ENCODE results near the gene MPRIP. TPM values are rescaled to one million over a fixed set of nuclear protein-coding genes. Genes with fewer than 3 reads are reported as not detected.

Gene MPRIP
- polyA plus RNA-seq, 1 donor (not counting 4 experiments of a cell fraction or from before 2014, with no cell fraction given): 113 TPM

DNA sequence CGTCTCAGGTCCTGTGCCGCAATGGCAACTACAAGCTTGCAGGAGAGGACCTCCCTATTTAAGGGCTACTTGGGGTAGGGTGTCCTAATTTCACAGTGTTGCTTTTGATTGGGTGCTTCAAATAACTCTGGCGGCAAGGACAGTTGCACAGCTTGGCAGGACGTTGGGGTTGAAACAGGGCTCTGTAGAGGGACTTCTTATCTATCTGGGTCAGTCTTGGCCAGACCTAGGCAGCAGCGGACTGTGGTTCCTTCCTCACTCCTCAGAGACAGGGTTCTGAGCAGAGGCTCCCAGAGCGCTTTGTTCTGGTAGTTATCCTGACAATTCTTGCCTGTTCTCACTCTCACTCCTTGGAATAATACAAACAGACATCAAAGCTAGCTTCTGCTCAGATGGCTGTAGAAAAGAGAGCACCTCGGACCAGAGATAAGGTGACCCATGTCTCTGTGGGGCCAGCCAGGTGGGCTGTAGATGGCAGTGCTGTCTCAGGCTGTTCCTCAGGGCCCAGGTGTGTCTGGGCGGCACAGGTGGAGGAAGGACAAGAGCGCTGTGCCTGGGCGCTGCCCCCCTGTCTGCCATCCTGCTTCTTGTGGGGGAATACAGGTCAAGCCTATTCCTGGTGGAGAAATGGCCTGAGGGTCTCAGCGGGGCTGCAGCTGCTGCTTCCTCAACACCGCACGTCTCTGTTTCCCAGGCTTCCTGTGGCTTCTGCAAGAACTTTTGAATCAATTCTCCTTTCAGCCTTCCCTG, 102.8 kb downstream of the MPRIP start:
- dilution Hi-C loops (cut with MboI; ENCODE audit: extremely low pct_ligation_motif_present, low sequenced_read_pairs): no loop called here

GRCh38 chr17:17146786-17147406, 104.6 kb downstream of the MPRIP start:
- dilution Hi-C loops (cut with MboI; ENCODE audit: extremely low pct_ligation_motif_present, low sequenced_read_pairs): no loop called here
- Histone ChIP-seq H3K9me1 (ENCODE audit: control insufficient read depth, extremely low read depth, insufficient read depth, low read length) (no peaks in the 10 kb centered on the region), H3K4me2 (ENCODE audit: control insufficient read depth, extremely low read depth, insufficient read depth, low read depth, low read length) (no peak overlapping the region), H4K20me1 (ENCODE audit: control insufficient read depth, extremely low read depth, insufficient read depth, low read length) (no peaks in the 10 kb centered on the region), H3K79me2 (ENCODE audit: control insufficient read depth, insufficient read depth, low read length) (no peaks in the 10 kb centered on the region), H3K9ac (ENCODE audit: control insufficient read depth, extremely low read depth, insufficient read depth, low read length) (no peak overlapping the region), H2AFZ (ENCODE audit: control insufficient read depth, low read length) (no peak overlapping the region), H3K36me3 (ENCODE audit: control insufficient read depth in 2 of 2, extremely low read depth in 1 of 2, insufficient read depth in 2 of 2, low read length in 2 of 2) (peaks cover 42 to 57% of the 10 kb centered on the region in 2 experiments), H3K4me3 (ENCODE audit: control insufficient read depth in 2 of 3, extremely low read depth in 1 of 3, insufficient read depth in 2 of 3, low read depth in 1 of 3, low read length in 3 of 3) (no peak overlapping the region), H3K4me1 (ENCODE audit: control insufficient read depth, extremely low read depth, insufficient read depth, low read length) (peaks cover 25% of the 10 kb centered on the region), H3K27me3 (ENCODE audit: control insufficient read depth, extremely low read depth, insufficient read depth, low read length) (no peaks in the 10 kb centered on the region), H3K27ac (ENCODE audit: control insufficient read depth, insufficient read depth, low read length) (no peak overlapping the region), H3K9me3 (ENCODE audit: control insufficient read depth, low read depth, low read length) (no peaks in the 10 kb centered on the region)
- no peak for FAIRE-seq
- DNase-seq (ENCODE audit: low read depth, low spot score): no peak
- peak; percentile 22 to 57 (median 44) for TF ChIP-seq CTCF (optimal IDR thresholded peaks at IDR 0.05 in 1 of 3, IDR thresholded peaks at IDR 0.05 in 1 of 3, conservative IDR thresholded peaks at IDR 0.05 in 1 of 3; ENCODE audit: extremely low read depth in 1 of 3, insufficient read depth in 2 of 3, low read length in 3 of 3)
- no peak for TF ChIP-seq EZH2 (IDR thresholded peaks at IDR 0.05; ENCODE audit: low read length)

More for the DNA sequence above, 102.8 kb downstream of the MPRIP start:
- Histone ChIP-seq H3K9ac (ENCODE audit: control insufficient read depth, extremely low read depth, insufficient read depth, low read length) (no peak overlapping the region), H3K4me2 (ENCODE audit: control insufficient read depth, extremely low read depth, insufficient read depth, low read depth, low read length) (no peak overlapping the region), H2AFZ (ENCODE audit: control insufficient read depth, low read length) (no peak overlapping the region), H3K9me3 (ENCODE audit: control insufficient read depth, low read depth, low read length) (no peaks in the 10 kb centered on the region), H4K20me1 (ENCODE audit: control insufficient read depth, extremely low read depth, insufficient read depth, low read length) (peaks cover 2% of the 10 kb centered on the region), H3K9me1 (ENCODE audit: control insufficient read depth, extremely low read depth, insufficient read depth, low read length) (peaks cover 2% of the 10 kb centered on the region), H3K27ac (ENCODE audit: control insufficient read depth, insufficient read depth, low read length) (no peak overlapping the region), H3K27me3 (ENCODE audit: control insufficient read depth, extremely low read depth, insufficient read depth, low read length) (no peaks in the 10 kb centered on the region), H3K36me3 (ENCODE audit: control insufficient read depth in 2 of 2, extremely low read depth in 1 of 2, insufficient read depth in 2 of 2, low read length in 2 of 2) (peaks cover 45 to 56% of the 10 kb centered on the region in 2 experiments), H3K4me3 (ENCODE audit: control insufficient read depth in 2 of 3, extremely low read depth in 1 of 3, insufficient read depth in 2 of 3, low read depth in 1 of 3, low read length in 3 of 3) (no peak overlapping the region), H3K79me2 (ENCODE audit: control insufficient read depth, insufficient read depth, low read length) (no peaks in the 10 kb centered on the region), H3K4me1 (ENCODE audit: control insufficient read depth, extremely low read depth, insufficient read depth, low read length) (peaks cover 24% of the 10 kb centered on the region)
- DNase-seq (ENCODE audit: low read depth, low spot score) (no peak), FAIRE-seq (no peak)
- TF ChIP-seq EZH2 (IDR thresholded peaks at IDR 0.05; ENCODE audit: low read length): no peak
- TF ChIP-seq CTCF (optimal IDR thresholded peaks at IDR 0.05 in 1 of 3, IDR thresholded peaks at IDR 0.05 in 1 of 3, conservative IDR thresholded peaks at IDR 0.05 in 1 of 3; ENCODE audit: extremely low read depth in 1 of 3, insufficient read depth in 2 of 3, low read length in 3 of 3): no peak
